Measurements from ENCODE around the gene ICAM3.

ICAM3 gene

GRCh38 chr19:10294368-10294697 lies 45.1 kb downstream of the ICAM3 start:
- no peaks in the 10 kb centered on the region for H3F3A ChIP-seq (ENCODE audit: insufficient read depth)
- H2AFZ ChIP-seq (ENCODE audit: low read depth, low read length, severe bottlenecking): no peak overlapping the region
- H3K27me3 ChIP-seq (ENCODE audit: low read length): no peaks in the 10 kb centered on the region
- H3K4me3 ChIP-seq (ENCODE audit: insufficient read depth, low read length, poor library complexity, severe bottlenecking): no peak overlapping the region
- no peak overlapping the region for H3K9ac ChIP-seq (ENCODE audit: low read length)
- no peak overlapping the region for H3K27ac ChIP-seq (ENCODE audit: low read depth, low read length)
- no peaks in the 10 kb centered on the region for H3K36me3 ChIP-seq (ENCODE audit: low read length)
- H3K9me2 ChIP-seq (replicated peaks; ENCODE audit: insufficient read depth, low read length): no peaks in the 10 kb centered on the region
- no peaks in the 10 kb centered on the region for H3K9me3 ChIP-seq (ENCODE audit: insufficient read depth, low read length)
- no peaks in the 10 kb centered on the region for H4K20me1 ChIP-seq (ENCODE audit: low read depth, low read length)
- no peaks in the 10 kb centered on the region for H3K79me2 ChIP-seq (ENCODE audit: insufficient read depth, low read length)
- no peak for TF ChIP-seq CTCF (IDR thresholded peaks at IDR 0.05; ENCODE audit: insufficient read depth, low read length, poor library complexity, severe bottlenecking)
- no peak overlapping the region for H3K4me2 ChIP-seq (ENCODE audit: low read depth, low read length, poor library complexity, severe bottlenecking)

DNA sequence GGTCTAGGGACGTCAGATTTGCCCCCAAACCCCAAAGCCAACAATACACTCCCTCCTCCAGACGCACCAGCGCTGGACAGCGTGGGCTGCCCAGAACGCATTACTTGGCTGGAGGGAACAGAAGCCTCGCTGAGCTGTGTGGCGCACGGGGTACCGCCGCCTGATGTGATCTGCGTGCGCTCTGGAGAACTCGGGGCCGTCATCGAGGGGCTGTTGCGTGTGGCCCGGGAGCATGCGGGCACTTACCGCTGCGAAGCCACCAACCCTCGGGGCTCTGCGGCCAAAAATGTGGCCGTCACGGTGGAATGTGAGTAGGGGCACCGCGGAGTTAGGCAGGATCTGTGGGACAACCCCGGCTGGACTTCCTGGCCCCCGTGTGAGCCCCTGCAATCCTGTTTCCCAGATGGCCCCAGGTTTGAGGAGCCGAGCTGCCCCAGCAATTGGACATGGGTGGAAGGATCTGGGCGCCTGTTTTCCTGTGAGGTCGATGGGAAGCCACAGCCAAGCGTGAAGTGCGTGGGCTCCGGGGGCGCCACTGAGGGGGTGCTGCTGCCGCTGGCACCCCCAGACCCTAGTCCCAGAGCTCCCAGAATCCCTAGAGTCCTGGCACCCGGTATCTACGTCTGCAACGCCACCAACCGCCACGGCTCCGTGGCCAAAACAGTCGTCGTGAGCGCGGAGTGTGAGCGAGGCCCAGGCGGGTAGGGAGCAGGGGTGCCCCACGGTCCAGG lies 45.6 kb downstream of the ICAM3 start:
- Histone ChIP-seq H3K27me3 (ENCODE audit: low read length) (no peaks in the 10 kb centered on the region), H3K27ac (ENCODE audit: low read depth, low read length) (no peak overlapping the region), H3K36me3 (ENCODE audit: low read length) (no peaks in the 10 kb centered on the region), H3K79me2 (ENCODE audit: insufficient read depth, low read length) (no peaks in the 10 kb centered on the region), H3K9me3 (ENCODE audit: insufficient read depth, low read length) (no peaks in the 10 kb centered on the region), H3K9me2 (replicated peaks; ENCODE audit: insufficient read depth, low read length) (no peaks in the 10 kb centered on the region), H4K20me1 (ENCODE audit: low read depth, low read length) (no peaks in the 10 kb centered on the region), H3K9ac (ENCODE audit: low read length) (no peak overlapping the region), H3K4me3 (ENCODE audit: insufficient read depth, low read length, poor library complexity, severe bottlenecking) (no peak overlapping the region), H3K4me2 (ENCODE audit: low read depth, low read length, poor library complexity, severe bottlenecking) (no peak overlapping the region), H3F3A (ENCODE audit: insufficient read depth) (no peaks in the 10 kb centered on the region; the same call in 1 of the 2 replicates), H2AFZ (ENCODE audit: low read depth, low read length, severe bottlenecking) (no peak overlapping the region)
- TF ChIP-seq EZH2phosphoT487 (conservative IDR thresholded peaks at IDR 0.05; ENCODE audit: low read length) (no peak), CTCF (IDR thresholded peaks at IDR 0.05; ENCODE audit: insufficient read depth, low read length, poor library complexity, severe bottlenecking) (no peak)

DNA sequence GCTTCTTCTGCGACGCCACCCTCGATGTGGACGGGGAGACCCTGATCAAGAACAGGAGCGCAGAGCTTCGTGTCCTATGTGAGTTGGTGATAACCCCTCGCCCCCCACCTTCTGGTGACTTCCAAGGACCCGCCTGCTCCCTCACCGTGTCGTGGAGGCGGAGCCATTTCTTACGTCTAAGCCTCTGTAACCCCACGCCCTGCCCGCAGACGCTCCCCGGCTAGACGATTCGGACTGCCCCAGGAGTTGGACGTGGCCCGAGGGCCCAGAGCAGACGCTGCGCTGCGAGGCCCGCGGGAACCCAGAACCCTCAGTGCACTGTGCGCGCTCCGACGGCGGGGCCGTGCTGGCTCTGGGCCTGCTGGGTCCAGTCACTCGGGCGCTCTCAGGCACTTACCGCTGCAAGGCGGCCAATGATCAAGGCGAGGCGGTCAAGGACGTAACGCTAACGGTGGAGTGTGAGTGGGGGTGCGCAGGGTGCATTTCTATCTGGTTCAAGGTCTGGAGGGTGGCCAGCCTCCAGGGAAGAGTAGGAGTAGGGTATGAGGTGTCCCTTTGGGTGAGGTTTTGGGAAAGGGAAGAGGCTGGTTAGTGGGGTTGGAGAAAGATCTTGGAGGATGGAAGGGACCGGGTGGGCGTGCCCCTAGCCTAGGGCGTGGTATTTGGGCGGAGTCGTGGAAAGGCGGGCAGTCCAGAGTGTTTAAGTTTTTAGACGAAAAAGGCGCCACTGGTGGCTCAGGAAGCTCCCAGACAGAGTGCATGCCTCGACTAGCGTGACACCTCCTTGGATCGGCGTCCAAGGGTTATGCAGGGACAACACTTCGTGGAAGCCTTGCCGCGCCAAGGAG lies 46.4 kb downstream of the ICAM3 start:
- no peaks in the 10 kb centered on the region for H3K9me3 ChIP-seq (ENCODE audit: insufficient read depth, low read length)
- H3K4me2 ChIP-seq (ENCODE audit: low read depth, low read length, poor library complexity, severe bottlenecking): no peak overlapping the region
- no peak overlapping the region for H2AFZ ChIP-seq (ENCODE audit: low read depth, low read length, severe bottlenecking)
- H3K36me3 ChIP-seq (ENCODE audit: low read length): no peaks in the 10 kb centered on the region
- no peak overlapping the region for H3K27ac ChIP-seq (ENCODE audit: low read depth, low read length)
- H3K79me2 ChIP-seq (ENCODE audit: insufficient read depth, low read length): no peaks in the 10 kb centered on the region
- no peak overlapping the region for H3K9ac ChIP-seq (ENCODE audit: low read length)
- H3K4me3 ChIP-seq (ENCODE audit: insufficient read depth, low read length, poor library complexity, severe bottlenecking): no peak overlapping the region
- TF ChIP-seq EZH2phosphoT487 (conservative IDR thresholded peaks at IDR 0.05; ENCODE audit: low read length) (no peak), CTCF (IDR thresholded peaks at IDR 0.05; ENCODE audit: insufficient read depth, low read length, poor library complexity, severe bottlenecking) (no peak)
- no peaks in the 10 kb centered on the region for H3K27me3 ChIP-seq (ENCODE audit: low read length)
- no peaks in the 10 kb centered on the region for H3K9me2 ChIP-seq (replicated peaks; ENCODE audit: insufficient read depth, low read length)
- no peaks in the 10 kb centered on the region for H4K20me1 ChIP-seq (ENCODE audit: low read depth, low read length)
- H3F3A ChIP-seq (ENCODE audit: insufficient read depth): no peaks in the 10 kb centered on the region; the same call in 1 of the 2 replicates

Data from SU-DHL-6 (cell line).